ENCODE data around the gene SEC14L5. TPM values are rescaled to one million over a fixed set of nuclear protein-coding genes. Genes with fewer than 3 reads are reported as not detected.

Gene SEC14L5
- polyA plus RNA-seq, 3 donors, result 0.03 TPM; not detected in 2

DNA sequence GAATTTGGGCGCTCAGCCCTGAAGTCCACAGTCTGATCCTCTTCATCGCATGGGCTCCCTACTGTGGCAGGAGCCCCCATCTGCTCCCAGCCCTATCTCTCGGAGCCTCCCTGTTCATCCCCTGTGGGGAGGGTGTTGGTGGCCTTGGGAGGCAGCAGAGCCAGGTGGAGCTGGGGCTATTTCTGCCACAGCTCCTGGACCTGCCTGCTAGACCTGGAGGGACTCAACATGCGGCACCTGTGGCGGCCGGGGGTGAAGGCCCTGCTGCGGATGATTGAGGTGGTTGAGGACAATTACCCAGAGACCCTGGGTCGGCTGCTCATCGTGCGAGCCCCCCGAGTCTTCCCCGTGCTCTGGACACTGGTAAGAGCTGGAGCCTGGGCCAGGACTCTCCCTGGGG lies 45.1 kb downstream of the SEC14L5 start:
- no peaks in the 10 kb centered on the region for H3K9me3 ChIP-seq (replicated peaks in 1 of 2; ENCODE audit: control insufficient read depth in 1 of 2, insufficient read depth in 1 of 2, low read length in 2 of 2)
- peaks cover 3% of the 10 kb centered on the region for H3K4me1 Mint-ChIP-seq
- no peak overlapping the region for H3K27ac ChIP-seq (ENCODE audit: low read depth in 1 of 2, low read length in 2 of 2)
- no peaks in the 10 kb centered on the region for H3K9me3 Mint-ChIP-seq
- H4K20me1 ChIP-seq (ENCODE audit: insufficient read depth, low read length), result no peaks in the 10 kb centered on the region
- H3K9ac ChIP-seq (ENCODE audit: insufficient read depth, low read length, poor library complexity, severe bottlenecking), result no peak overlapping the region
- intact Hi-C loops (cut with micrococcal nuclease), result no loop called here
- no peaks in the 10 kb centered on the region for H3K79me2 ChIP-seq (ENCODE audit: insufficient read depth, low read length)
- H3K4me1 ChIP-seq (ENCODE audit: control insufficient read depth in 1 of 2, insufficient read depth in 2 of 2, low read length in 2 of 2), result no peaks in the 10 kb centered on the region
- H3K36me3 Mint-ChIP-seq, result no peaks in the 10 kb centered on the region
- H2AFZ ChIP-seq (ENCODE audit: insufficient read depth, low read depth, low read length, poor library complexity, severe bottlenecking), result no peak overlapping the region
- H3K27me3 ChIP-seq (ENCODE audit: control insufficient read depth in 2 of 2, insufficient read depth in 2 of 2, low read length in 2 of 2), result no peaks in the 10 kb centered on the region
- H3K36me3 ChIP-seq (replicated peaks in 1 of 2; ENCODE audit: control insufficient read depth in 1 of 2, insufficient read depth in 2 of 2, low read length in 2 of 2), result no peaks in the 10 kb centered on the region
- H3K4me3 ChIP-seq (replicated peaks in 1 of 3; ENCODE audit: low read depth in 2 of 3, low read length in 3 of 3), result no peak overlapping the region
- no peak overlapping the region for H3K4me2 ChIP-seq (replicated peaks; ENCODE audit: extremely low read depth, low read length, poor library complexity, severe bottlenecking)
- TF ChIP-seq CTCF (IDR thresholded peaks at IDR 0.05), result no peak
- H3K27ac Mint-ChIP-seq, result no peak overlapping the region
- H3K27me3 Mint-ChIP-seq (ENCODE audit: low read depth in 3 of 3), result peaks cover 0 to 10% (median 8%) of the 10 kb centered on the region in 3 donors
- no peak for DNase-seq
- 97% methylated on average over 5 of the region's 12 CpGs for WGBS (ENCODE audit: insufficient coverage)
- no peak overlapping the region for H3K4me3 Mint-ChIP-seq

DNA sequence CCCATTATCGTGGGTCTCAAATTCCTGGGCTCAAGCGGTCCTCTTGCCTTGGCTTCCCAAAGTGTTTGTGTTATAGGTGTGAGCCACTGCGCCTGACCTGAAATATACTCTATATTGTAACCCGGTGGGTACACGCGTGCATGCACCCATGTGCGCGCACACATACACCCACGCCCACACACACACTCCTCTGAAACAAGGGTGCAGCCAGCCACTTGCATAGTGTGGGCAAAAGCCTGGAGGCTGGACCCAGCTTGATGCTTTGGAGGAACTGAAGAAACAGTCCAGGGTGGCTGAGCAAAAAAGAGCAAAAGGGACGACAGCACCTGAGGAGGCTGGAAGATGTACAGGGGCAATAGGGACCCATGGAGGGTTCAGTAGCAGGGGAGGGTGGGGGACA lies 45.7 kb downstream of the SEC14L5 start:
- DNase-seq, result no peak

More for the DNA sequence above, 45.7 kb downstream of the SEC14L5 start:
- Histone ChIP-seq H3K27me3 (ENCODE audit: control insufficient read depth in 2 of 2, insufficient read depth in 2 of 2, low read length in 2 of 2) (no peaks in the 10 kb centered on the region), H4K20me1 (ENCODE audit: insufficient read depth, low read length) (no peaks in the 10 kb centered on the region), H3K79me2 (ENCODE audit: insufficient read depth, low read length) (no peaks in the 10 kb centered on the region), H3K9me3 (replicated peaks in 1 of 2; ENCODE audit: control insufficient read depth in 1 of 2, insufficient read depth in 1 of 2, low read length in 2 of 2) (no peaks in the 10 kb centered on the region), H3K36me3 (replicated peaks in 1 of 2; ENCODE audit: control insufficient read depth in 1 of 2, insufficient read depth in 2 of 2, low read length in 2 of 2) (no peaks in the 10 kb centered on the region), H3K9ac (ENCODE audit: insufficient read depth, low read length, poor library complexity, severe bottlenecking) (no peak overlapping the region), H3K4me3 (replicated peaks in 1 of 3; ENCODE audit: low read depth in 2 of 3, low read length in 3 of 3) (no peak overlapping the region), H2AFZ (ENCODE audit: insufficient read depth, low read depth, low read length, poor library complexity, severe bottlenecking) (no peak overlapping the region), H3K27ac (ENCODE audit: low read depth in 1 of 2, low read length in 2 of 2) (no peak overlapping the region), H3K4me1 (ENCODE audit: control insufficient read depth in 1 of 2, insufficient read depth in 2 of 2, low read length in 2 of 2) (no peaks in the 10 kb centered on the region), H3K4me2 (replicated peaks; ENCODE audit: extremely low read depth, low read length, poor library complexity, severe bottlenecking) (no peak overlapping the region)
- H3K9me3 Mint-ChIP-seq, result no peaks in the 10 kb centered on the region
- H3K4me1 Mint-ChIP-seq, result peaks cover 3% of the 10 kb centered on the region
- peak overlapping the region in 1 of 7 donors; percentile 30 for H3K27ac Mint-ChIP-seq
- H3K36me3 Mint-ChIP-seq, result no peaks in the 10 kb centered on the region
- no peak for TF ChIP-seq CTCF (IDR thresholded peaks at IDR 0.05)
- peaks cover 0 to 10% (median 9%) of the 10 kb centered on the region in 3 donors for H3K27me3 Mint-ChIP-seq (ENCODE audit: low read depth in 3 of 3)
- intact Hi-C loops (cut with micrococcal nuclease), result no loop called here
- no peak overlapping the region for H3K4me3 Mint-ChIP-seq
- 100% methylated on average over 1 of the region's 10 CpGs for WGBS (ENCODE audit: insufficient coverage)

All from CD14-positive monocyte (primary cell).